GM18517 (cell line): Measurements from ENCODE around the gene DMP1.
"Not testable (repeated sequence)": the region's sequence is repeated elsewhere in the genome, so short reads cannot be mapped to it uniquely, and the experiment has no call there.

Experiments
- ATAC-seq: cut with Tn5 transposase; IDR thresholded peaks from one replicate; pipeline ENCODE4 v1.9.1; 2021; ENCODE audit warnings: mild to moderate bottlenecking, moderate library complexity; ENCODE audit not compliant: unreplicated experiment

Gene DMP1

GRCh38 chr4:87679449-87680169 is 29.5 kb downstream of the DMP1 start:
- ATAC-seq = no peak

DNA sequence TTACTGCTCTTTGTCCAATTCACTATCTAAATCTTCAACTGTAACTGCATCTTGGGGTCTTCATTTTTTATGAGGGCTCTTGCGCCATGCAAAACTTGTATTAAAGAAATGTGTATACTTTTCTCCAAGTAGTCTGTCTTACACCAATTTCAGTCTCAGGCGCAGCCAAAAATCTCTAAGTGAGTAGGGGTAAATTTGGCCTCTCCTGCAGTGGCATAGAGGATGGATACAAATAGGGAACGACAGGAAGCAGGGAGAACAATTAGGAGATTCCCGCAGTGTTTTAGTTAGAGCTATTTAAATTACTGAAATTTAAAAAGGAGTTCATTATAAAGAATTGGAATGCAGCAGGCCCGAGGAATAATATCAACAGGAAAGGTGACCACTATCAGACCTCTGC is 30.2 kb downstream of the DMP1 start:
- ATAC-seq = no peak

- ATAC-seq = no peak
Measured at GRCh38 chr4:87688316-87688715, 38.2 kb downstream of the DMP1 start.

- not testable (repeated sequence) for ATAC-seq
Measured at GRCh38 chr4:87690947-87691346, 40.9 kb downstream of the DMP1 start.

DNA sequence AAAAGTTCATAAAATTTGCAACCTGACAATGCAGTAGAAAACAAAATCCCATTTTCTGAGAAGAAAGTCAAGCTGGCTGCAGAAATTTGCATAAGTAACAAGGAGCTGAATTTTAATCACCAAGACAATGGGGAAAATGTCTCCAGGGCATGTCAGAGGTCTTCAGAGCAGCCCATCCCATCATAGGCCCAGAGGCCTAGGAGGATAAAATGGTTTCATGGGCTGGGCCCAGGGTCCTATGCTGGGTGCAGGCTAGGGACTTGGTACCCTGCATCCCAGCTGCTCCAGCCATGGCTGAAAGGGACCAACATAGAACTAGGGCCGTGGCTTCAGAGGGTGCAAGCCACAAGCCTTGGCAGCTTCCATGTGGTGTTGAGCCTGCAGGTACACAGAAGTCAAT is 42.0 kb downstream of the DMP1 start:
- not testable (repeated sequence) for ATAC-seq

GRCh38 chr4:87697272-87697671 is 47.2 kb downstream of the DMP1 start:
- ATAC-seq = no peak

GRCh38 chr4:87697945-87698344 is 47.9 kb downstream of the DMP1 start:
- no peak for ATAC-seq

- no peak for ATAC-seq
Measured at GRCh38 chr4:87698394-87698793, 48.3 kb downstream of the DMP1 start.

- no peak for ATAC-seq
Measured at GRCh38 chr4:87704001-87704400, 53.9 kb downstream of the DMP1 start.

GRCh38 chr4:87707279-87707918 is 57.3 kb downstream of the DMP1 start:
- no peak for ATAC-seq
